IMR-90 (cell line): ENCODE results near the gene OR5AS1. TPM values are rescaled to one million over a fixed set of nuclear protein-coding genes. Genes with fewer than 3 reads are reported as not detected.
"Not testable (repeated sequence)": the region's sequence is repeated elsewhere in the genome, so short reads cannot be mapped to it uniquely, and the experiment has no call there.

Source experiments
- ATAC-seq: fragments of 200-7000 bp; cut with Tn5 transposase; 2 replicates; pipeline ENCODE4 v1.9.1; 2020; ENCODE audit warnings: low read depth, mild to moderate bottlenecking, moderate library complexity
- BruUV-seq: library from RNA; stranded (reverse); fragments of 400-500 nt; replicated peaks from 2 replicates; lab custom pipeline; 2021; lab: Mats Ljungman, UMichigan
- CTCF ChIA-PET: fragments of 300-600 bp; formaldehyde crosslinking; extraction: SDS; loops from one replicate; lab custom pipeline; 2021; ENCODE audit warnings: antibody characterized with exemption; lab: Yijun Ruan, JAX
- POLR2A ChIA-PET: fragments of 300-600 bp; sonication (Branson Sonifier 250); formaldehyde crosslinking; loops from one replicate; lab custom pipeline; 2022; ENCODE audit warnings: antibody characterized with exemption; ENCODE audit not compliant: unreplicated experiment; lab: Charles Lee
- DNase-seq: peaks from one replicate; pipeline ENCODE4 v3.0.0; 2013
- H2AFZ ChIP-seq: replicated peaks from 2 replicates; pipeline ENCODE3; 2013; ENCODE audit warnings: low read length, mild to moderate bottlenecking; ENCODE audit not compliant: poor library complexity
- H2AK5ac ChIP-seq: 2 replicates; pipeline ENCODE4 v1.6.1; 2013; ENCODE audit warnings: low read depth, low read length, inconsistent platforms
- H2AK9ac ChIP-seq: replicated peaks from 2 replicates; pipeline ENCODE3; 2013; ENCODE audit warnings: mild to moderate bottlenecking, low read depth, low read length, moderate library complexity; ENCODE audit not compliant: poor library complexity
- H2BK120ac ChIP-seq: 2 replicates; pipeline ENCODE4 v1.6.1; 2013; ENCODE audit warnings: low read depth, low read length, inconsistent platforms
- H2BK15ac ChIP-seq: 3 replicates; pipeline ENCODE4 v1.6.1; 2013; ENCODE audit warnings: low read depth, low read length, inconsistent platforms
- H2BK20ac ChIP-seq: 2 replicates; pipeline ENCODE4 v1.6.1; 2013; ENCODE audit warnings: low read depth, mild to moderate bottlenecking, inconsistent platforms, low read length, moderate library complexity
- H2BK5ac ChIP-seq: 2 replicates; pipeline ENCODE4 v1.6.1; 2013; ENCODE audit warnings: mild to moderate bottlenecking, low read depth, low read length, inconsistent platforms; ENCODE audit not compliant: poor library complexity, severe bottlenecking
- H3K14ac ChIP-seq: replicated peaks from 2 replicates; pipeline ENCODE4 v1.6.1; 2013; ENCODE audit warnings: low read depth, low read length, inconsistent platforms
- H3K18ac ChIP-seq: 2 replicates; pipeline ENCODE4 v1.6.1; 2013; ENCODE audit warnings: low read depth, low read length, control low read depth
- H3K23ac ChIP-seq: 2 replicates; pipeline ENCODE4 v1.6.1; 2013; ENCODE audit warnings: low read depth, low read length, inconsistent platforms
- H3K27ac ChIP-seq: 2 replicates; pipeline ENCODE4 v1.5.1; 2013; ENCODE audit warnings: mild to moderate bottlenecking, control low read depth, low read length; ENCODE audit not compliant: insufficient read depth
- H3K27me3 ChIP-seq: 2 replicates; pipeline ENCODE4 v1.6.1; 2013; ENCODE audit warnings: low read length; ENCODE audit not compliant: control insufficient read depth, insufficient read depth
- H3K36me3 ChIP-seq: 2 replicates; pipeline ENCODE4 v1.6.1; 2013; ENCODE audit warnings: low read length, mixed read lengths; ENCODE audit not compliant: control insufficient read depth, insufficient read depth
- H3K4ac ChIP-seq: 2 replicates; pipeline ENCODE4 v1.6.1; 2013; ENCODE audit warnings: low read depth, low read length, inconsistent platforms
- H3K4me1 ChIP-seq: 2 replicates; pipeline ENCODE4 v1.6.1; 2013; ENCODE audit warnings: low read length, mixed read lengths; ENCODE audit not compliant: control insufficient read depth, insufficient read depth
- H3K4me2 ChIP-seq: 2 replicates; pipeline ENCODE4 v1.6.1; 2013; ENCODE audit warnings: low read depth, mild to moderate bottlenecking, control low read depth, low read length, moderate library complexity
- H3K4me3 ChIP-seq: 2 replicates; pipeline ENCODE4 v1.5.1; 2013; ENCODE audit warnings: low read depth, mild to moderate bottlenecking, control low read depth, low read length, moderate library complexity; ENCODE audit not compliant: insufficient read depth
- H3K56ac ChIP-seq: 2 replicates; pipeline ENCODE4 v1.6.1; 2013; ENCODE audit warnings: low read length, inconsistent platforms; ENCODE audit not compliant: insufficient read depth; ENCODE audit errors: extremely low read depth
- H3K79me1 ChIP-seq, 2 experiments: 2 replicates each; pipeline ENCODE4 v1.6.1; 2013; ENCODE audit warnings: low read length in 2 of 2, inconsistent platforms in 1 of 2, low read depth in 1 of 2
- H3K9ac ChIP-seq: 2 replicates; pipeline ENCODE4 v1.6.1; 2013; ENCODE audit warnings: low read depth, low read length, control low read depth
- H3K9me1 ChIP-seq: 2 replicates; pipeline ENCODE4 v1.6.1; 2013; ENCODE audit warnings: low read length, inconsistent platforms; ENCODE audit not compliant: insufficient read depth
- H3K9me3 ChIP-seq: 2 replicates; pipeline ENCODE4 v1.6.1; 2013; ENCODE audit warnings: low read length; ENCODE audit not compliant: control insufficient read depth, insufficient read depth
- H4K20me1 ChIP-seq: 2 replicates; pipeline ENCODE4 v1.6.1; 2013; ENCODE audit warnings: low read length, inconsistent platforms; ENCODE audit not compliant: insufficient read depth
- H4K5ac ChIP-seq: 2 replicates; pipeline ENCODE4 v1.6.1; 2013; ENCODE audit warnings: mild to moderate bottlenecking, low read depth, low read length, control low read depth
- H4K8ac ChIP-seq, 2 experiments: 2 replicates each; pipeline ENCODE4 v1.6.1; 2013; ENCODE audit warnings: low read depth in 2 of 2, low read length in 2 of 2, control low read depth in 1 of 2, inconsistent platforms in 1 of 2
- H4K91ac ChIP-seq: 2 replicates; pipeline ENCODE4 v1.6.1; 2013; ENCODE audit warnings: low read depth, low read length, inconsistent platforms; ENCODE audit not compliant: insufficient read depth
- WGBS, 2 experiments: methylation state at CpG; one replicate each; pipeline versions ENCODE4 v1.1.5 to v1.1.7; 2013; ENCODE audit warnings: missing lambda C conversion rate in 2 of 2; ENCODE audit not compliant: insufficient read length in 1 of 2; ENCODE audit errors: extremely low coverage in 2 of 2; 5-methylcytosine and 5-hydroxymethylcytosine counted together
- dilution Hi-C: fragments of 300-500 bp; cut with HindIII; formaldehyde crosslinking; loops from one replicate; pipeline ENCODE4 v1.14.3; 2018; ENCODE audit warnings: low sequenced_read_pairs; ENCODE audit not compliant: unreplicated experiment
- in situ Hi-C: fragments of 300-500 bp; cut with MboI; formaldehyde crosslinking; loops from 3 replicates; pipeline ENCODE4 v1.14.3; 2019; ENCODE audit warnings: low sequenced_read_pairs, inconsistent platforms, mixed read lengths
- intact Hi-C: fragments of 100-400 bp; cut with micrococcal nuclease; formaldehyde crosslinking; loops from 2 replicates; pipeline ENCODE4 v1.10.0; 2022
- polyA plus RNA-seq, 3 experiments: library from polyadenylated mRNA; depleted of rRNA; stranded (reverse); fragments of >200 nt; gene quantifications; 2 replicates each; pipeline ENCODE4 v1.2.3, GENCODE V29; 2012; ENCODE audit warnings: low replicate concordance in 1 of 3
- total RNA-seq: library from RNA; depleted of rRNA; stranded (reverse); fragments of >200 nt; gene quantifications from 2 replicates; pipeline ENCODE4 v1.2.3, GENCODE V29; 2012

OR5AS1 gene
- total and polyA plus RNA-seq, 2 of the 4 experiments (the other 2 are of a cell fraction) = not detected

DNA sequence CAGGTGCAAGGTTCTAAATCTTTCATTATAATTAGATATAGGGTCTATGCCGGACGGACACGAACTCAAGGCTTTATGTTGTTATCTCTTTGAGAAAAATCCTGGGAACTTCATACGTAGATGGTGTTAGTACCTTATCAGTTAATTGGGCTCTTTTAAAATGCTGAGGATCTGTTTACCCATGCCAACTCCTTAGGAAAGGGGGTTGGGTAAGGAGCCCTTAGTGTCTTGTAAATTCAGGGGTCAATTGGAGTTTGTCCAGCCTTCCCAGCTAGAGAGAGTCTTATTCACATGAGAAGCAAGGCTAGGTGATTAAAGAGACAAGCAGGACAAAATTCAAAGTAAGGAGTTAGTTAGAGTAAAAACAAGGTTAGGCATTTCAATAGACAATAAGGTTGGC is 28.9 kb downstream of the OR5AS1 start:
- H3K14ac ChIP-seq, H3K4ac ChIP-seq, intact Hi-C loops, BruUV-seq, H4K20me1 ChIP-seq, H2BK20ac ChIP-seq, H3K18ac ChIP-seq, POLR2A ChIA-PET, H3K27me3 ChIP-seq, H3K56ac ChIP-seq, H4K5ac ChIP-seq, H4K91ac ChIP-seq, H2BK15ac ChIP-seq, H3K4me3 ChIP-seq, H2AK5ac ChIP-seq, H3K36me3 ChIP-seq, ATAC-seq, H3K23ac ChIP-seq, H3K9ac ChIP-seq, H3K4me2 ChIP-seq, CTCF ChIA-PET, H3K9me3 ChIP-seq, in situ Hi-C loops, H3K4me1 ChIP-seq, dilution Hi-C loops, H3K9me1 ChIP-seq, H3K27ac ChIP-seq, H4K8ac ChIP-seq, H2AK9ac ChIP-seq, H2AFZ ChIP-seq, DNase-seq, H2BK120ac ChIP-seq, H2BK5ac ChIP-seq, H3K79me1 ChIP-seq: not testable (repeated sequence)
- WGBS, 2 experiments = no CpG with 5 or more reads among the region's 4 CpGs

DNA sequence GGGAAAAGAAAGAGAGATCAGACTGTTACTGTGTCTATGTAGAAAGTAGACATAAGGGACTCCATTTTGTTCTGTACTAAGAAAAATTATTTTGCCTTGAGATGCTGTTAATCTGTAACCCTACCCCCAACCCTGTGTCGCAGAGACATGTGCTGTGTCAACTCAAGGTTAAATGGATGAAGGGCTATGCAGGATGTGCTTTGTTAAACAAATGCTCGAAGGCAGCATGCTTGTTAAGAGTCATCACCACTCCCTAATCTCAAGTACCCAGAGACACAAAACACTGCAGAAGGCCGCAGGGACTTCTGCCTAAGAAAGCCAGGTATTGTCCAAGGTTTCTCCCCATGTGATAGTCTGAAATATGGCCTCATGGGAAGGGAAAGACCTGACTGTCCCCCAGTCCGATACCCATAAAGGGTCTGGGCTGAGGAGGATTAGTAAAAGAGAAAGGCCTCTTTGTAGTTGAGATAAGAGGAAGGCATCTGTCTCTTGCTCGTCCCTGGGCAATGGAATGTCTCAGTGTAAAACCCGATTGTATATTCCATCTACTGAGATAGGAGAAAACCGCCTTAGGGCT is 30.3 kb downstream of the OR5AS1 start:
- H3K23ac ChIP-seq, H3K9me1 ChIP-seq, POLR2A ChIA-PET, H2BK15ac ChIP-seq, H3K9ac ChIP-seq, H3K27me3 ChIP-seq, H4K8ac ChIP-seq, H2AFZ ChIP-seq, H3K9me3 ChIP-seq, H2AK5ac ChIP-seq, H2BK120ac ChIP-seq, H3K4me2 ChIP-seq, H3K4ac ChIP-seq, H4K5ac ChIP-seq, intact Hi-C loops, H3K56ac ChIP-seq, H2BK20ac ChIP-seq, CTCF ChIA-PET, in situ Hi-C loops, DNase-seq, H3K27ac ChIP-seq, H4K91ac ChIP-seq, H3K79me1 ChIP-seq, H3K18ac ChIP-seq, H3K14ac ChIP-seq, H2AK9ac ChIP-seq, H2BK5ac ChIP-seq, H4K20me1 ChIP-seq, H3K4me3 ChIP-seq, H3K36me3 ChIP-seq, BruUV-seq, H3K4me1 ChIP-seq, ATAC-seq, dilution Hi-C loops: not testable (repeated sequence)
- no CpG with 5 or more reads among the region's 7 CpGs for WGBS, 2 experiments
